Caco-2 (cell line): ENCODE results near the gene CD3D. TPM values are rescaled to one million over a fixed set of nuclear protein-coding genes. Genes with fewer than 3 reads are reported as not detected.

Source experiments
- BruUV-seq: library from RNA; stranded (reverse); fragments of 400-500 nt; replicated peaks from 2 replicates; lab custom pipeline; 2021; lab: Mats Ljungman, UMichigan
- CTCF ChIA-PET: fragments of 300-600 bp; sonication (Branson Sonifier 250); formaldehyde crosslinking; loops from one replicate; lab custom pipeline; 2022; ENCODE audit warnings: antibody characterized with exemption; lab: Charles Lee
- POLR2A ChIA-PET: fragments of 300-600 bp; sonication (Branson Sonifier 250); formaldehyde crosslinking; loops from one replicate; lab custom pipeline; 2022; ENCODE audit warnings: antibody characterized with exemption; lab: Charles Lee
- DNase-seq, 2 experiments: peaks; one replicate each; pipeline versions ENCODE4 v3.0.0 to v3.0.0-alpha.2; 2020 to 2022
- H3K27me3 ChIP-seq: replicated peaks from 2 replicates; pipeline ENCODE4 v1.6.0; 2011; ENCODE audit warnings: low read length; ENCODE audit not compliant: control insufficient read depth, insufficient read depth
- H3K36me3 ChIP-seq: 2 replicates; pipeline ENCODE4 v1.5.1; 2011; ENCODE audit warnings: low read length; ENCODE audit not compliant: control insufficient read depth, insufficient read depth
- H3K4me1 ChIP-seq: fragments of 250-450 bp; sonication (Bioruptor Pico); 2 replicates; pipeline ENCODE4 v1.5.1; 2020; ENCODE audit warnings: mild to moderate bottlenecking
- H3K4me3 ChIP-seq: 2 replicates; pipeline ENCODE4 v1.5.1; 2011; ENCODE audit warnings: low read depth, mild to moderate bottlenecking, control low read depth, low read length
- H3K9me3 ChIP-seq: fragments of 250-450 bp; sonication (Bioruptor Pico); 2 replicates; pipeline ENCODE4 v1.5.1; 2020; ENCODE audit warnings: mild to moderate bottlenecking, moderate library complexity
- H3K27ac Mint-ChIP-seq: one replicate; pipeline ENCODE4 v1.8.0; 2022; ENCODE audit warnings: mixed read lengths; ENCODE audit not compliant: unreplicated experiment
- H3K27me3 Mint-ChIP-seq: one replicate; pipeline ENCODE4 v1.8.0; 2022; ENCODE audit warnings: mixed read lengths; ENCODE audit not compliant: insufficient read depth, unreplicated experiment
- H3K36me3 Mint-ChIP-seq: one replicate; pipeline ENCODE4 v1.8.0; 2022; ENCODE audit warnings: mild to moderate bottlenecking, mixed read lengths; ENCODE audit not compliant: insufficient read depth, unreplicated experiment
- H3K4me1 Mint-ChIP-seq: one replicate; pipeline ENCODE4 v1.8.0; 2022; ENCODE audit warnings: low read depth, mixed read lengths; ENCODE audit not compliant: unreplicated experiment
- H3K4me3 Mint-ChIP-seq: one replicate; pipeline ENCODE4 v1.8.0; 2022; ENCODE audit warnings: mild to moderate bottlenecking, moderate library complexity, mixed read lengths; ENCODE audit not compliant: unreplicated experiment
- H3K9me3 Mint-ChIP-seq: one replicate; pipeline ENCODE4 v1.8.0; 2022; ENCODE audit warnings: mixed read lengths; ENCODE audit not compliant: unreplicated experiment
- intact Hi-C: fragments of 100-400 bp; cut with micrococcal nuclease; formaldehyde crosslinking; loops from one replicate; pipeline ENCODE4 v1.10.0; 2022; ENCODE audit not compliant: unreplicated experiment
- total RNA-seq: library from RNA; stranded (reverse); gene quantifications from 2 replicates; pipeline ENCODE4 v1.2.3, GENCODE V29; 2022
- TF ChIP-seq, protein P1 (sequence below), 2 experiments: fragments of 200-600 bp in 1 of 2; IDR thresholded peaks; 1 replicate in 1 of 2; 2 replicates in 1 of 2; pipeline versions ENCODE4 v1.5.1 to v1.8.0; 2011 to 2022; ENCODE audit warnings: antibody characterized with exemption in 1 of 2, control low read depth in 1 of 2, inconsistent platforms in 1 of 2, low read depth in 1 of 2, low read length in 1 of 2, mild to moderate bottlenecking in 1 of 2, moderate library complexity in 1 of 2; ENCODE audit not compliant: insufficient read depth in 1 of 2, severe bottlenecking in 1 of 2, unreplicated experiment in 1 of 2

The CD3D gene
- total RNA-seq, 1 experiment from 2014 or later: not detected

DNA sequence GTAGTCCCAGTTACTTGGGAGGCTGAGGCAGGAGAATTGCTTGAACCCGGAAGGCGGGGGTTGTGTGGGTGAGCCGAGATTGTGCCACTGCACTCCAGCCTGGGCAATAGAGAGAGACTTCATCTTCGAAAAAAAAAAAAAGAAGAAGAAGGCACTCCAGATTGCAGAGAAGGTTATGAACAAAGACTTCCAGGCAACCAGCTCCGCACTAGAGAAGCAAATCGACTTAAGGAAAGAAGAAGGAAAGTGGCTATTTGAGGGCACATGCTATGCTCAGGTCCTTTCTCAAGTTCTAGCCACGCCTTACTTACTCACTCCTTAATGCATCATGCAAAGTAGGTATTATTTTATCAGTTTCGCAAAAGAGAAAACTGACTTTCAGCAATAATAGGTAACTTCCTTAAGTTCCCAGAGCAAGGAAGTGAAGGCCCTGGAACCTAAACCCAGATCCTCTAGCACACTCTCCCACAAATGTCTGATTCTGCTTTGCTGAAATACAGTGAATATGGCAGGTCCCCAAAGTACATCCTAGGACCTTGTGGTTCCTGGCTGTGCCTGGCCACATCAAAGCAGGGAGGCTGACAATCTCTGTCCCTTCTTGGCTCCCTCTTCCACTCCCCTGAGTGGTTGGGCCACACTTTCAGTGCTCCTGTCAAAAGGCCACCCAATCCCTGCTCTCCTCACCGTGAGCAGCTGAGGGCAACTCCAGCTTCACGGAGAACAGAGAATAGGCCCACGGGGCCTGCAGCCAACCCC lies 23.7 kb downstream of the CD3D start:
- H3K4me3 ChIP-seq: no peak overlapping the region
- no TSS peak for BruUV-seq
- TF ChIP-seq, protein P1, sequence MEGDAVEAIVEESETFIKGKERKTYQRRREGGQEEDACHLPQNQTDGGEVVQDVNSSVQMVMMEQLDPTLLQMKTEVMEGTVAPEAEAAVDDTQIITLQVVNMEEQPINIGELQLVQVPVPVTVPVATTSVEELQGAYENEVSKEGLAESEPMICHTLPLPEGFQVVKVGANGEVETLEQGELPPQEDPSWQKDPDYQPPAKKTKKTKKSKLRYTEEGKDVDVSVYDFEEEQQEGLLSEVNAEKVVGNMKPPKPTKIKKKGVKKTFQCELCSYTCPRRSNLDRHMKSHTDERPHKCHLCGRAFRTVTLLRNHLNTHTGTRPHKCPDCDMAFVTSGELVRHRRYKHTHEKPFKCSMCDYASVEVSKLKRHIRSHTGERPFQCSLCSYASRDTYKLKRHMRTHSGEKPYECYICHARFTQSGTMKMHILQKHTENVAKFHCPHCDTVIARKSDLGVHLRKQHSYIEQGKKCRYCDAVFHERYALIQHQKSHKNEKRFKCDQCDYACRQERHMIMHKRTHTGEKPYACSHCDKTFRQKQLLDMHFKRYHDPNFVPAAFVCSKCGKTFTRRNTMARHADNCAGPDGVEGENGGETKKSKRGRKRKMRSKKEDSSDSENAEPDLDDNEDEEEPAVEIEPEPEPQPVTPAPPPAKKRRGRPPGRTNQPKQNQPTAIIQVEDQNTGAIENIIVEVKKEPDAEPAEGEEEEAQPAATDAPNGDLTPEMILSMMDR (IDR thresholded peaks at IDR 0.05; ENCODE audit: insufficient read depth in 1 of 2, low read depth in 1 of 2, low read length in 1 of 2, severe bottlenecking in 1 of 2, unreplicated experiment in 1 of 2): no peak
- H3K9me3 ChIP-seq: no peaks in the 10 kb centered on the region
- ChIA-PET CTCF (interaction anchor here (0.6 to 1.0 kb wide), 4 partner anchors 21 to 171 kb away, joined by 3 to 4 read pairs (median 4); no protein-coding TSS in a partner anchor), POLR2A (interaction anchor here (0.6 kb wide), 2 partner anchors 54 to 179 kb away, joined by 3 to 4 read pairs; no protein-coding TSS in a partner anchor)
- H3K9me3 Mint-ChIP-seq: peaks cover 16% of the 10 kb centered on the region
- H3K27me3 ChIP-seq: no peaks in the 10 kb centered on the region
- H3K4me1 ChIP-seq: peaks cover 85% of the 10 kb centered on the region
- peaks cover 27% of the 10 kb centered on the region for H3K36me3 Mint-ChIP-seq
- DNase-seq: peak in 1 of 2 experiments; percentile 0
- no peaks in the 10 kb centered on the region for H3K36me3 ChIP-seq
- H3K27me3 Mint-ChIP-seq: no peaks in the 10 kb centered on the region
- intact Hi-C loops: loop anchor here (1.0 kb wide), 1 partner anchor 116 kb away; no protein-coding TSS in a partner anchor
- no peak overlapping the region for H3K4me3 Mint-ChIP-seq
- peaks cover 69% of the 10 kb centered on the region for H3K4me1 Mint-ChIP-seq
- H3K27ac Mint-ChIP-seq: peak overlapping the region; percentile 33

DNA sequence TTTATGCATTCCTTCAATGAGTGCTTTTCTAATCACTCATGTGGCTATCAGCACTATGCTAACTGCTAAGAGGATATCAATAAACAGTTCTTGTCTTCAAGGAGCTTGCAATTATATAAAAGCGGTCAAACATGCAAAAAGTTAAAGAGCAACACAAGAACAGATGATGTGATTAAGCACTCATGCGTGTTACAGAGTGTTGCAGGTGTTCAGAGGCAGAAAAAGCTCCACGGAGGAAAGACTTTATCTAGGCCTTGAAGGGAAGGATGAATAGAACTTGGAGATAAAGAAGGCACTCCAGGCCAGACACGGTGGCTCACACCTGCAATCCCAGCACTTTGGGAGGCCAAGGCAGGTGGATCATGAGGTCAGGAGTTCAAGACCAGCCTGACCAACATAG lies 24.4 kb downstream of the CD3D start:
- no peaks in the 10 kb centered on the region for H3K27me3 ChIP-seq
- Mint-ChIP-seq H3K27me3 (no peaks in the 10 kb centered on the region), H3K27ac (no peak overlapping the region), H3K4me1 (peaks cover 71% of the 10 kb centered on the region), H3K4me3 (no peak overlapping the region), H3K9me3 (peaks cover 16% of the 10 kb centered on the region), H3K36me3 (peaks cover 27% of the 10 kb centered on the region)
- POLR2A ChIA-PET: interaction anchor here (0.6 kb wide), 1 partner anchor 179 kb away, joined by 4 read pairs; no protein-coding TSS in a partner anchor
- no TSS peak for BruUV-seq
- CTCF ChIA-PET: interaction anchor here (0.7 to 1.0 kb wide), 6 partner anchors 22 to 708 kb away, joined by 3 to 5 read pairs (median 4); no protein-coding TSS in a partner anchor
- no peaks in the 10 kb centered on the region for H3K36me3 ChIP-seq
- peaks cover 85% of the 10 kb centered on the region for H3K4me1 ChIP-seq
- H3K9me3 ChIP-seq: no peaks in the 10 kb centered on the region
- intact Hi-C loops: no loop called here
- no peak for DNase-seq
- no peak overlapping the region for H3K4me3 ChIP-seq
- TF ChIP-seq, protein P1 (IDR thresholded peaks at IDR 0.05; ENCODE audit: insufficient read depth in 1 of 2, low read depth in 1 of 2, low read length in 1 of 2, severe bottlenecking in 1 of 2, unreplicated experiment in 1 of 2): no peak

DNA sequence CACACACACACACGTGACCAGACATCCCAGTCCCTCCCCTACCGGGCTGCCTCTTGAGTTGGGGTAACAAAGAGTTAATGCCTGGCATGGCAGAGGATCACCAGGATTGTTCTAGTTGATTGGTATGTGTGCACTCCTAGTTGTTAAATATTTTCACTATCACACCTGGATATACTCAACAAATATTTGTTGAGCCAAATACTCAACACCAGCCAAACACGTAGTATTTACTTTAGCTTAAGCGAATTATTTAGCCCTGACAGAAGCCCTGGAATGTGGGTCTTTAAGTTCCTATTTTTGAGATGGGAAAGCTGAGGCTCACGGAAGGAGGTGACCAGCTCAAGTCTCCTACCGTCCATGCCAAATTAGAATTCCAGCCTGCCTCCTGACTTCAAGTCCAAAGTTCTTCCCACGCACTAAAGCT lies 27.5 kb downstream of the CD3D start:
- TSS peak; percentile 53 for BruUV-seq
- Mint-ChIP-seq H3K27ac (peak overlapping the region; percentile 93), H3K4me3 (peak overlapping the region; percentile 68), H3K4me1 (peaks cover 65% of the 10 kb centered on the region), H3K36me3 (peaks cover 16% of the 10 kb centered on the region), H3K27me3 (no peaks in the 10 kb centered on the region), H3K9me3 (peaks cover 9% of the 10 kb centered on the region)
- no peaks in the 10 kb centered on the region for H3K36me3 ChIP-seq
- intact Hi-C loops: loop anchor here (1.0 to 2.0 kb wide), 6 partner anchors 19 to 121 kb away; partner anchors contain the start of genes KMT2A, MPZL2 and MPZL3
- POLR2A ChIA-PET: interaction anchor here (1.1 kb wide), 2 partner anchors 117 to 195 kb away, joined by 4 to 10 read pairs; no protein-coding TSS in a partner anchor
- H3K4me1 ChIP-seq: peaks cover 80% of the 10 kb centered on the region
- TF ChIP-seq, protein P1 (IDR thresholded peaks at IDR 0.05; ENCODE audit: insufficient read depth in 1 of 2, low read depth in 1 of 2, low read length in 1 of 2, severe bottlenecking in 1 of 2, unreplicated experiment in 1 of 2): no peak
- DNase-seq: peak; percentile 87 to 93
- peak overlapping the region; percentile 26 for H3K4me3 ChIP-seq
- CTCF ChIA-PET: interaction anchor here (0.6 to 1.0 kb wide), 5 partner anchors 36 to 116 kb away, joined by 3 to 7 read pairs (median 3); partner anchors contain the start of gene MPZL2
- no peaks in the 10 kb centered on the region for H3K9me3 ChIP-seq
- no peaks in the 10 kb centered on the region for H3K27me3 ChIP-seq
